ENCODE data around the gene NCOA6. TPM values are rescaled to one million over a fixed set of nuclear protein-coding genes. Genes with fewer than 3 reads are reported as not detected.
"Not testable (repeated sequence)": the region's sequence is repeated elsewhere in the genome, so short reads cannot be mapped to it uniquely, and the experiment has no call there.

The NCOA6 gene
- total RNA-seq, 1 donor from 2014 or later: 79.5 TPM

DNA sequence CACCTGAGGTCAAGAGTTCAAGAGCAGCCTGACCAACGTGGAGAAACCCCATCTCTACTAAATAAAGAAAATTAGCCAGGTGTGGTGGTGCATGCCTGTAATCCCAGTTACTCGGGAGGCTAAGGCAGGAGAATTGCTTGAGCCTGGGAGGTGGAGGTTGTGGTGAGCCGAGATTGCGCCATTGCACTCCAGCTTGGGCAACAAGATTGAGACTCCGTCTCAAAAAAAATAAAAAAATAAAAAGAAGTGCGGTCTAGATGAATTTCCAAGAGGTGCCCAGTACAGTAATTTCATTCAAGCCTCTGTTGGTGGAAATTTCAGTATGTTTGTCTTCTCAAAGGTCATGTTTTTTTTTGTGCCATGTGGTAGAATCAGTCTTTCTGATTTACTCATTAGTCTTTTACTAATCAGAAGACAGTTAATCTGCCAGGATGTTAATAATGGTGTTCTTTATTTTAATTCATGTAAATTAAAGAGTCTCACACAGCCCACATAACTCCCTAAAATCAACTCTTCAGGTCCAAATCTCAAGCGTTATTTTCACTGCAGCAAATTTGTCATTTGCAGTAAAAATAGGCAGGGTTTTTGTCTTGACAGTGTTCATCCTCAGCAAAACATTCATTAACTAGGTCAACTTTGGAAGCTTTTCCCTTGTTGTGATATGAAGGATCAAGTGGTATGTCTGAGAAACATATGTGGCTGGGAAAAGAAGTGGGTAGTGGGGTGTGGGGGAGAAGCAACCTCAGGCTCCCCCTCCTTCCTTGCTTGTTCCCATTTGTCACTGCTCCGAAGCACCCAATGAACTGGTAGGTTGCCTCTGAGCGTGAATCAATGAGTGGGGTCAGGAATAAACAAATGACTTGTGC lies 108.0 kb downstream of the NCOA6 start:
- Mint-ChIP-seq H3K36me3 (ENCODE audit: low read depth) (peaks cover 18% of the 10 kb centered on the region), H3K27ac (ENCODE audit: unreplicated experiment) (no peak overlapping the region), H3K4me1 (no peaks in the 10 kb centered on the region), H3K9me3 (no peaks in the 10 kb centered on the region), H3K27me3 (ENCODE audit: low read depth) (no peaks in the 10 kb centered on the region), H3K4me3 (no peak overlapping the region)
- no peak for DNase-seq (ENCODE audit: low read depth, low spot score)
- TF ChIP-seq, protein P1, sequence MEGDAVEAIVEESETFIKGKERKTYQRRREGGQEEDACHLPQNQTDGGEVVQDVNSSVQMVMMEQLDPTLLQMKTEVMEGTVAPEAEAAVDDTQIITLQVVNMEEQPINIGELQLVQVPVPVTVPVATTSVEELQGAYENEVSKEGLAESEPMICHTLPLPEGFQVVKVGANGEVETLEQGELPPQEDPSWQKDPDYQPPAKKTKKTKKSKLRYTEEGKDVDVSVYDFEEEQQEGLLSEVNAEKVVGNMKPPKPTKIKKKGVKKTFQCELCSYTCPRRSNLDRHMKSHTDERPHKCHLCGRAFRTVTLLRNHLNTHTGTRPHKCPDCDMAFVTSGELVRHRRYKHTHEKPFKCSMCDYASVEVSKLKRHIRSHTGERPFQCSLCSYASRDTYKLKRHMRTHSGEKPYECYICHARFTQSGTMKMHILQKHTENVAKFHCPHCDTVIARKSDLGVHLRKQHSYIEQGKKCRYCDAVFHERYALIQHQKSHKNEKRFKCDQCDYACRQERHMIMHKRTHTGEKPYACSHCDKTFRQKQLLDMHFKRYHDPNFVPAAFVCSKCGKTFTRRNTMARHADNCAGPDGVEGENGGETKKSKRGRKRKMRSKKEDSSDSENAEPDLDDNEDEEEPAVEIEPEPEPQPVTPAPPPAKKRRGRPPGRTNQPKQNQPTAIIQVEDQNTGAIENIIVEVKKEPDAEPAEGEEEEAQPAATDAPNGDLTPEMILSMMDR (conservative IDR thresholded peaks at IDR 0.05): no peak

DNA sequence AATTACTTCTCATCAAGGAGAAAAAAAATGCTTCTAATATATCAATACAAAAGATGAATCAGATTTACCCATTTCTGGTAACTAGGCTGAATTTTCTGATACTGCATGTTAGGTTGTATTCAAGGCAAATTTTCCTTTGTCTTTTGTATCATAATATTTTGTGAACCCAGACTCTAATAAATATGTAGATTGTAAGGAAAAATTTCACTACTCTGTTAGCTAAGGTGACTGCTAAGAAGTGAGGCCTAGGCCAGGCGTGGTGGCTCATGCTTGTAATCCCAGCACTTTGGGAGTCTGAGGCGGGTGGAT lies 108.6 kb downstream of the NCOA6 start:
- H3K36me3 Mint-ChIP-seq (ENCODE audit: low read depth): peaks cover 18% of the 10 kb centered on the region
- no peak for DNase-seq (ENCODE audit: low read depth, low spot score)
- no peak overlapping the region for H3K4me3 Mint-ChIP-seq
- TF ChIP-seq, protein P1 (conservative IDR thresholded peaks at IDR 0.05): no peak
- H3K9me3 Mint-ChIP-seq: no peaks in the 10 kb centered on the region
- H3K4me1 Mint-ChIP-seq: no peaks in the 10 kb centered on the region
- H3K27me3 Mint-ChIP-seq (ENCODE audit: low read depth): peaks cover 3% of the 10 kb centered on the region
- no peak overlapping the region for H3K27ac Mint-ChIP-seq (ENCODE audit: unreplicated experiment)

DNA sequence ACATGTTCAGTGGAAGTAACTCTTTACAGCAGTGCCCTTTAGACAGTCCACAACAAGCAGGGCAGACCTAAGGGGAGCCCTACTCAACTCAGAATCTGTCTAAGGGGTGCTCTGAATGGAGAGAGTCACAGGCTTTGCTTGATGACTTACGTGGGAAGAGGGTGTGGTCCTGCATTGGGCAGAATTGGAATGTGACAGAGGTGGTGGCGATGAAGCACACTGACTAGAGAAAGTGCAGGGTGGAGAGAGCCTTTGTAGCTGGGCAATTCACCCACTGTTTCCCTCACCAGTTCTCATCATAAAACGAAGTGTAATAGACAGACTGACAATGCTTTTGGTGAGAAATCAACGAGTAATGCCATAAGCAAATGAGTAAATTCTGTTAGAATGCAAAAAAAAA lies 110.1 kb downstream of the NCOA6 start:
- Mint-ChIP-seq H3K27me3 (ENCODE audit: low read depth) (peaks cover 11% of the 10 kb centered on the region), H3K36me3 (ENCODE audit: low read depth) (peaks cover 15% of the 10 kb centered on the region), H3K27ac (ENCODE audit: unreplicated experiment) (no peak overlapping the region), H3K4me1 (peaks cover 4% of the 10 kb centered on the region), H3K9me3 (no peaks in the 10 kb centered on the region), H3K4me3 (no peak overlapping the region)
- no peak for DNase-seq (ENCODE audit: low read depth, low spot score)
- TF ChIP-seq, protein P1 (conservative IDR thresholded peaks at IDR 0.05): no peak

DNA sequence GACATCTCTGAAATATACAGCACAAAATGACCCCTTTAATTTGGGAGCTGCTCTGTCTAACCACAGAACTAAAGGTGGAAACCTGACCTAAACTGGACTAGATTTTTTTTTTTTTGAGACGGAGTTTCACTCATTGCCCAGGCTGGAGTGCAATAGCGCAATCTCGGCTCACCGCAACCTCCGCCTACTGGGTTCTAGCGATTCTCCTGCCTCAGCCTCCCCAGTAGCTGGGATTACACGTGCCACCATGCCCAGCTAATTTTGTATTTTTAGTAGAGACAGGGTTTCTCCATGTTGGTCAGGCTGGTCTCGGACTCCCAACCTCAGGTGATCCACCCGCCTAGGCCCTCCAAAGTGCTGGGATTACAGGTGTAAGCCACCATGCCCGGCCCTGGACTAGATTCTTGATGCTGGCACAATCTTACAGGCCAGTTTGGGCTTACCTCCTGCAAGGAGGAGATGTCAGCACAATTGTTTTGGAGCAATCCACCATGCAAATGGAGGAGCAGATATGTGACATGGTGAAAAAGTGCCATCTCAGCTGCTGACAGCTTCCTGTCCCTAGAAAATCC lies 111.4 kb downstream of the NCOA6 start:
- peaks cover 17% of the 10 kb centered on the region for H3K27me3 Mint-ChIP-seq (ENCODE audit: low read depth)
- H3K36me3 Mint-ChIP-seq (ENCODE audit: low read depth): peaks cover 13% of the 10 kb centered on the region
- H3K4me1 Mint-ChIP-seq; H3K9me3 Mint-ChIP-seq; H3K27ac Mint-ChIP-seq (ENCODE audit: unreplicated experiment); H3K4me3 Mint-ChIP-seq; DNase-seq (ENCODE audit: low read depth, low spot score): not testable (repeated sequence)

DNA sequence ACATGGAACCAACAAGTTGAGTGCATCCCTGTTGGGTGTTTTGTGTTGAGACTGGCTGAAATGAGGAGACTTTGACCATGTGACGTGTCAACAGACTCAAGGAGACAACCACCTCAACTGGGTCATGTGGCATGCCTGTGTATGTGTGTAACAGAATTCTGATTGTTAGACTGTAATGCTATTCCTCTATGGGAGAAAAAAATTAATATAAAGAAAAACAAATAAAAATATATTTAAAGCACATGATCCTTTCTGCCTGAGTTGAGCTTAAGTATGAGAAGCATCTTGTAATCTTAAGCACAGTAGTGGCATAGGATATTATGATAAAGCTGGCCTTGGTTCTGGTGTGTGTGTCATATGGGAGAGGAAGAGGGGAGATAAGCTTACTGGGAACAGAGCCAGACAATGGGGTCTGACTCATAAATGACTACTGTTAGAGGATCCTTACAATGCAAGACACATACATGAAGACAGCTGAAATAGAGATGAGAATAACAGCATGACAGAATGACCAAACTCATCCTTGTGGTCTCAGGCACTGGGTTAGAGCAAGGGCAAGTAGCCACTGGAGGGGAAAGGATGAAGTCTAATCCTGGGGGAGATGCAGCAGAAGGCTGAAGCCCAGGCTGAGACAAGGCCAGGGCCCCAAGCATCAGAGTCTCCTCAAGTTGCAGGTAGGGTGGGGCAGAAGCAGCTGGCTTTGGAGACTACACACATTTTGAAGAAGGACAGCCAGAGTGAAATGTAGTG lies 112.1 kb downstream of the NCOA6 start:
- Mint-ChIP-seq H3K36me3 (ENCODE audit: low read depth) (peaks cover 11% of the 10 kb centered on the region), H3K9me3 (no peaks in the 10 kb centered on the region), H3K27me3 (ENCODE audit: low read depth) (peaks cover 21% of the 10 kb centered on the region), H3K27ac (ENCODE audit: unreplicated experiment) (no peak overlapping the region), H3K4me1 (peaks cover 13% of the 10 kb centered on the region), H3K4me3 (no peak overlapping the region)
- DNase-seq (ENCODE audit: low read depth, low spot score): no peak
- TF ChIP-seq, protein P1 (conservative IDR thresholded peaks at IDR 0.05): no peak
